GM21576 (cell line): Measurements from ENCODE around the gene NSF.
"Not testable (repeated sequence)": the region's sequence is repeated elsewhere in the genome, so short reads cannot be mapped to it uniquely, and the experiment has no call there.

Experiments used
- ATAC-seq: cut with Tn5 transposase; IDR thresholded peaks from one replicate; pipeline ENCODE4 v1.9.1; 2021; ENCODE audit warnings: mild to moderate bottlenecking, moderate library complexity; ENCODE audit not compliant: unreplicated experiment

NSF gene

GRCh38 chr17:46696522-46696921, 106.1 kb downstream of the NSF start:
- ATAC-seq: not testable (repeated sequence)

- not testable (repeated sequence) for ATAC-seq
These were observed 108.5 kb downstream of the NSF start for GRCh38 chr17:46699014-46699413.

- no peak for ATAC-seq
These were observed 127.5 kb downstream of the NSF start for GRCh38 chr17:46717999-46718398.

GRCh38 chr17:46719891-46720290, 129.4 kb downstream of the NSF start:
- no peak for ATAC-seq

- no peak for ATAC-seq
These were observed 129.9 kb downstream of the NSF start for GRCh38 chr17:46720408-46720807.

GRCh38 chr17:46722662-46723285, 132.3 kb downstream of the NSF start:
- no peak for ATAC-seq

- ATAC-seq: no peak
These were observed 135.7 kb downstream of the NSF start for GRCh38 chr17:46726206-46726605.

GRCh38 chr17:46727572-46728348, 137.3 kb downstream of the NSF start:
- no peak for ATAC-seq

GRCh38 chr17:46730026-46730425, 139.6 kb downstream of the NSF start:
- ATAC-seq: no peak

GRCh38 chr17:46730679-46731078, 140.2 kb downstream of the NSF start:
- no peak for ATAC-seq

GRCh38 chr17:46732160-46732559, 141.7 kb downstream of the NSF start:
- ATAC-seq: no peak

- no peak for ATAC-seq
These were observed 142.4 kb downstream of the NSF start for GRCh38 chr17:46732754-46733398.

GRCh38 chr17:46733837-46734475, 143.5 kb downstream of the NSF start:
- ATAC-seq: no peak

GRCh38 chr17:46736100-46736499, 145.6 kb downstream of the NSF start:
- ATAC-seq: no peak

- ATAC-seq: no peak
These were observed 146.9 kb downstream of the NSF start for GRCh38 chr17:46737326-46737725.

GRCh38 chr17:46738544-46738943, 148.1 kb downstream of the NSF start:
- no peak for ATAC-seq

- no peak for ATAC-seq
These were observed 149.5 kb downstream of the NSF start for GRCh38 chr17:46739982-46740381.

- ATAC-seq: no peak
These were observed 150.8 kb downstream of the NSF start for GRCh38 chr17:46741122-46741730.

- no peak for ATAC-seq
These were observed 152.2 kb downstream of the NSF start for GRCh38 chr17:46742565-46743270.

- ATAC-seq: no peak
These were observed 154.0 kb downstream of the NSF start for GRCh38 chr17:46744441-46744840.
